H9 (cell line): ENCODE data around the gene MEN1. TPM values are rescaled to one million over a fixed set of nuclear protein-coding genes. Genes with fewer than 3 reads are reported as not detected.

Experiments
- DNase-seq: peaks from one replicate; pipeline ENCODE4 v3.0.0-alpha.2; 2017
- H2AFZ ChIP-seq: one replicate; pipeline ENCODE4 v1.6.1; 2013; ENCODE audit warnings: mild to moderate bottlenecking, low read length, control low read depth, moderate library complexity
- H2AK5ac ChIP-seq: 2 replicates; pipeline ENCODE4 v1.6.1; 2013; ENCODE audit warnings: low read length, control low read depth, mixed read lengths; ENCODE audit not compliant: insufficient read length
- H2BK120ac ChIP-seq: one replicate; pipeline ENCODE4 v1.6.1; 2013; ENCODE audit warnings: low read depth, mild to moderate bottlenecking, low read length, control low read depth, inconsistent platforms; ENCODE audit not compliant: poor library complexity, severe bottlenecking
- H2BK12ac ChIP-seq: 2 replicates; pipeline ENCODE4 v1.6.1; 2013; ENCODE audit warnings: low read length, control low read depth, mixed read lengths, low read depth; ENCODE audit not compliant: insufficient read length
- H2BK15ac ChIP-seq: 2 replicates; pipeline ENCODE4 v1.6.1; 2013; ENCODE audit warnings: low read depth, low read length, control low read depth
- H2BK20ac ChIP-seq: one replicate; pipeline ENCODE4 v1.6.1; 2013; ENCODE audit warnings: low read depth, mild to moderate bottlenecking, low read length, control low read depth, inconsistent platforms; ENCODE audit not compliant: poor library complexity, severe bottlenecking
- H2BK5ac ChIP-seq: 2 replicates; pipeline ENCODE4 v1.6.1; 2013; ENCODE audit warnings: low read length, control low read depth, mixed read lengths; ENCODE audit not compliant: insufficient read length
- H3K14ac ChIP-seq: 2 replicates; pipeline ENCODE4 v1.6.1; 2013; ENCODE audit warnings: low read length, control low read depth; ENCODE audit not compliant: insufficient read depth
- H3K18ac ChIP-seq: 2 replicates; pipeline ENCODE4 v1.6.1; 2013; ENCODE audit warnings: low read depth, mild to moderate bottlenecking, mixed read lengths, low read length, control low read depth; ENCODE audit not compliant: insufficient read length
- H3K23ac ChIP-seq: 2 replicates; pipeline ENCODE4 v1.6.1; 2013; ENCODE audit warnings: low read length, control low read depth, mixed read lengths, low read depth; ENCODE audit not compliant: insufficient read length
- H3K23me2 ChIP-seq: 2 replicates; pipeline ENCODE4 v1.6.1; 2013; ENCODE audit warnings: low read depth, mild to moderate bottlenecking, mixed read lengths, low read length, control low read depth; ENCODE audit not compliant: insufficient read length, poor library complexity, severe bottlenecking
- H3K27ac ChIP-seq: 2 replicates; pipeline ENCODE4 v1.5.1; 2013; ENCODE audit warnings: low read length, control low read depth, mixed read lengths, low read depth; ENCODE audit not compliant: insufficient read length
- H3K27me3 ChIP-seq: 2 replicates; pipeline ENCODE4 v1.6.1; 2013; ENCODE audit warnings: low read length, control low read depth, inconsistent platforms; ENCODE audit not compliant: insufficient read depth
- H3K4ac ChIP-seq: 2 replicates; pipeline ENCODE4 v1.6.1; 2013; ENCODE audit warnings: low read depth, mild to moderate bottlenecking, control low read depth, inconsistent platforms, low read length, moderate library complexity
- H3K4me1 ChIP-seq: 2 replicates; pipeline ENCODE4 v1.6.1; 2013; ENCODE audit warnings: low read length, control low read depth, inconsistent platforms; ENCODE audit not compliant: insufficient read depth
- H3K4me2 ChIP-seq: 2 replicates; pipeline ENCODE4 v1.6.1; 2013; ENCODE audit warnings: low read length, control low read depth, mixed read lengths; ENCODE audit not compliant: insufficient read length, insufficient read depth
- H3K56ac ChIP-seq: 2 replicates; pipeline ENCODE4 v1.6.1; 2013; ENCODE audit warnings: low read depth, mild to moderate bottlenecking, mixed read lengths, low read length, control low read depth; ENCODE audit not compliant: insufficient read length
- H3K79me1 ChIP-seq: 2 replicates; pipeline ENCODE4 v1.6.1; 2013; ENCODE audit warnings: low read depth, mild to moderate bottlenecking, moderate library complexity, low read length, control low read depth, inconsistent platforms; ENCODE audit not compliant: insufficient read depth, poor library complexity, severe bottlenecking
- H3K79me2 ChIP-seq: 2 replicates; pipeline ENCODE4 v1.6.1; 2013; ENCODE audit warnings: low read length, control low read depth, inconsistent platforms; ENCODE audit not compliant: insufficient read depth
- H3K9ac ChIP-seq: 2 replicates; pipeline ENCODE4 v1.6.1; 2013; ENCODE audit warnings: low read length, control low read depth, mixed read lengths; ENCODE audit not compliant: insufficient read length; ENCODE audit errors: extremely low read depth
- H3K9me3 ChIP-seq: one replicate; pipeline ENCODE4 v1.6.1; 2013; ENCODE audit warnings: low read depth, low read length, inconsistent platforms; ENCODE audit not compliant: control insufficient read depth
- H3T11ph ChIP-seq: one replicate; pipeline ENCODE4 v1.6.1; 2013; ENCODE audit warnings: mild to moderate bottlenecking, low read length, control low read depth, inconsistent platforms
- H4K20me1 ChIP-seq: one replicate; pipeline ENCODE4 v1.6.1; 2013; ENCODE audit not compliant: control insufficient read depth, insufficient read length, insufficient read depth
- H4K5ac ChIP-seq: 2 replicates; pipeline ENCODE4 v1.6.1; 2013; ENCODE audit warnings: low read depth, mild to moderate bottlenecking, mixed read lengths, low read length, control low read depth; ENCODE audit not compliant: insufficient read length
- H4K8ac ChIP-seq: replicated peaks from 2 replicates; pipeline ENCODE4 v1.6.1; 2013; ENCODE audit warnings: low read length, control low read depth, mixed read lengths, low read depth; ENCODE audit not compliant: insufficient read length
- H4K91ac ChIP-seq: 2 replicates; pipeline ENCODE4 v1.6.1; 2013; ENCODE audit warnings: low read depth, mild to moderate bottlenecking, moderate library complexity, mixed read lengths, low read length, control low read depth; ENCODE audit not compliant: insufficient read length
- H3K27ac Mint-ChIP-seq, 3 experiments: 2 replicates in 2 of 3; 3 replicates in 1 of 3; pipeline ENCODE4 v1.8.0; 2020 to 2021; ENCODE audit warnings: mixed read lengths in 3 of 3, mild to moderate bottlenecking in 1 of 3, moderate library complexity in 1 of 3
- H3K27me3 Mint-ChIP-seq: 2 replicates; pipeline ENCODE4 v1.8.0; 2021; ENCODE audit warnings: low read depth, mild to moderate bottlenecking, moderate library complexity, mixed read lengths
- H3K36me3 Mint-ChIP-seq, 3 experiments: 2 replicates in 2 of 3; 3 replicates in 1 of 3; pipeline ENCODE4 v1.8.0; 2020 to 2021; ENCODE audit warnings: low read depth in 3 of 3, mixed read lengths in 3 of 3; ENCODE audit not compliant: insufficient read depth in 1 of 3
- H3K4me1 Mint-ChIP-seq, 2 experiments: 2 replicates each; pipeline ENCODE4 v1.8.0; 2020; ENCODE audit warnings: mixed read lengths in 2 of 2
- H3K4me3 Mint-ChIP-seq, 2 experiments: 2 replicates in 1 of 2; 3 replicates in 1 of 2; pipeline ENCODE4 v1.8.0; 2020 to 2021; ENCODE audit warnings: mild to moderate bottlenecking in 2 of 2, mixed read lengths in 2 of 2, moderate library complexity in 1 of 2
- H3K9me3 Mint-ChIP-seq, 2 experiments: 2 replicates in 1 of 2; 3 replicates in 1 of 2; pipeline ENCODE4 v1.8.0; 2020; ENCODE audit warnings: mild to moderate bottlenecking in 2 of 2, mixed read lengths in 2 of 2, moderate library complexity in 1 of 2
- WGBS: extraction: QIAGEN DNeasy Blood & Tissue Kit; methylation state at CpG from one replicate; pipeline ENCODE4 v1.1.7; 2013; ENCODE audit warnings: missing lambda C conversion rate, low lambda C conversion rate, mixed read lengths; ENCODE audit not compliant: insufficient read length; ENCODE audit errors: extremely low coverage; 5-methylcytosine and 5-hydroxymethylcytosine counted together
- total RNA-seq: library from RNA; stranded (reverse); gene quantifications from 2 replicates; pipeline ENCODE4 v1.2.1, GENCODE V29; 2021
- TF ChIP-seq, protein P1 (sequence below): fragments of 200-600 bp; sonication (generic); conservative IDR thresholded peaks from 3 replicates; pipeline ENCODE4 v1.8.0; 2021; ENCODE audit warnings: antibody characterized with exemption, mild to moderate bottlenecking

Gene MEN1
- total RNA-seq, 1 experiment from 2014 or later, result 49.9 TPM

- Histone ChIP-seq H3K56ac (no peak overlapping the region), H3K23me2 (peaks cover 11% of the 10 kb centered on the region), H3K4ac (no peak overlapping the region), H3K27ac (no peak overlapping the region), H2AFZ (no peak overlapping the region), H2BK20ac (no peak overlapping the region), H4K8ac (no peak overlapping the region), H3K18ac (no peak overlapping the region), H4K5ac (no peak overlapping the region), H4K20me1 (no peaks in the 10 kb centered on the region), H2BK5ac (no peak overlapping the region), H3K9ac (no peak overlapping the region), H3K79me2 (no peaks in the 10 kb centered on the region), H3K4me1 (no peaks in the 10 kb centered on the region), H2BK12ac (no peak overlapping the region), H3K79me1 (no peaks in the 10 kb centered on the region), H2AK5ac (no peak overlapping the region), H3K14ac (no peak overlapping the region), H3K27me3 (no peaks in the 10 kb centered on the region), H3K9me3 (no peaks in the 10 kb centered on the region), H3K4me2 (no peak overlapping the region), H2BK15ac (no peak overlapping the region), H3K23ac (no peak overlapping the region), H3T11ph (no peak overlapping the region), H2BK120ac (no peak overlapping the region), H4K91ac (no peak overlapping the region)
- Mint-ChIP-seq H3K4me1 (peaks cover 0 to under 1% of the 10 kb centered on the region in 2 experiments; a peak in 1 of 4 replicates), H3K4me3 (no peak overlapping the region), H3K27ac (0 out of 7 replicates have a peak overlapping the region, but pooled peaks of 1 of the 3 experiments have one; percentile 44), H3K36me3 (no peaks in the 10 kb centered on the region), H3K9me3 (no peaks in the 10 kb centered on the region; a peak in 1 of 5 replicates), H3K27me3 (no peaks in the 10 kb centered on the region; the same call in 1 of the 2 replicates)
- WGBS, result no CpG with 5 or more reads among the region's 7 CpGs
- DNase-seq, result no peak
- TF ChIP-seq, protein P1, sequence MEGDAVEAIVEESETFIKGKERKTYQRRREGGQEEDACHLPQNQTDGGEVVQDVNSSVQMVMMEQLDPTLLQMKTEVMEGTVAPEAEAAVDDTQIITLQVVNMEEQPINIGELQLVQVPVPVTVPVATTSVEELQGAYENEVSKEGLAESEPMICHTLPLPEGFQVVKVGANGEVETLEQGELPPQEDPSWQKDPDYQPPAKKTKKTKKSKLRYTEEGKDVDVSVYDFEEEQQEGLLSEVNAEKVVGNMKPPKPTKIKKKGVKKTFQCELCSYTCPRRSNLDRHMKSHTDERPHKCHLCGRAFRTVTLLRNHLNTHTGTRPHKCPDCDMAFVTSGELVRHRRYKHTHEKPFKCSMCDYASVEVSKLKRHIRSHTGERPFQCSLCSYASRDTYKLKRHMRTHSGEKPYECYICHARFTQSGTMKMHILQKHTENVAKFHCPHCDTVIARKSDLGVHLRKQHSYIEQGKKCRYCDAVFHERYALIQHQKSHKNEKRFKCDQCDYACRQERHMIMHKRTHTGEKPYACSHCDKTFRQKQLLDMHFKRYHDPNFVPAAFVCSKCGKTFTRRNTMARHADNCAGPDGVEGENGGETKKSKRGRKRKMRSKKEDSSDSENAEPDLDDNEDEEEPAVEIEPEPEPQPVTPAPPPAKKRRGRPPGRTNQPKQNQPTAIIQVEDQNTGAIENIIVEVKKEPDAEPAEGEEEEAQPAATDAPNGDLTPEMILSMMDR, result no peak
Measured at GRCh38 chr11:64814712-64815187, 4.4 kb upstream of the MEN1 start.
